Liver (tissue), 9 donors: ENCODE data around the gene BNIP1. TPM values are rescaled to one million over a fixed set of nuclear protein-coding genes. Genes with fewer than 3 reads are reported as not detected.

Source experiments
- DNase-seq: peaks from one replicate; pipeline ENCODE4 v3.0.0-alpha.2; 2017; ENCODE audit warnings: low spot score
- H3K27ac ChIP-seq, 2 donors: one replicate each; pipeline ENCODE4 v1.7.0; 2013; ENCODE audit warnings: inconsistent platforms in 2 of 2, low read length in 2 of 2, control low read depth in 1 of 2, low read depth in 1 of 2, mild to moderate bottlenecking in 1 of 2
- H3K27me3 ChIP-seq, 4 donors: one replicate each; pipeline versions ENCODE4 v1.6.1 to v1.7.0; 2013; ENCODE audit warnings: low read length in 3 of 4, inconsistent platforms in 1 of 4, mild to moderate bottlenecking in 1 of 4, moderate library complexity in 1 of 4; ENCODE audit not compliant: control insufficient read depth in 4 of 4, insufficient read depth in 4 of 4
- H3K36me3 ChIP-seq, 4 donors: one replicate each; pipeline versions ENCODE4 v1.6.1 to v1.7.0; 2013; ENCODE audit warnings: low read length in 3 of 4, mild to moderate bottlenecking in 3 of 4, low read depth in 1 of 4, moderate library complexity in 1 of 4; ENCODE audit not compliant: control insufficient read depth in 4 of 4, insufficient read depth in 3 of 4
- H3K4me1 ChIP-seq, 4 donors: one replicate each; pipeline versions ENCODE4 v1.6.1 to v1.7.0; 2013; ENCODE audit warnings: low read length in 3 of 4, mild to moderate bottlenecking in 3 of 4, moderate library complexity in 1 of 4; ENCODE audit not compliant: control insufficient read depth in 4 of 4, insufficient read depth in 4 of 4
- H3K4me3 ChIP-seq, 3 donors: one replicate each; pipeline versions ENCODE4 v1.6.1 to v1.7.0; 2013; ENCODE audit warnings: low read length in 3 of 3, control low read depth in 1 of 3, low read depth in 1 of 3, mild to moderate bottlenecking in 1 of 3
- H3K9ac ChIP-seq, 2 donors: one replicate each; pipeline ENCODE4 v1.7.0; 2013; ENCODE audit warnings: low read length in 2 of 2, mild to moderate bottlenecking in 2 of 2, moderate library complexity in 2 of 2, control low read depth in 1 of 2, low read depth in 1 of 2
- H3K9me3 ChIP-seq, 4 donors: one replicate each; pipeline versions ENCODE4 v1.6.1 to v1.7.0; 2013; ENCODE audit warnings: low read length in 3 of 4; ENCODE audit not compliant: control insufficient read depth in 4 of 4
- ATF3 ChIP-seq: IDR thresholded peaks from 2 replicates; pipeline ENCODE4 v1.6.1; 2016; ENCODE audit warnings: antibody characterized with exemption
- CTCF ChIP-seq: fragments of 150-350 bp; IDR thresholded peaks from 2 replicates; pipeline ENCODE4 v1.5.1; 2017; ENCODE audit warnings: improper control_type of control experiment, low read depth, low read length; ENCODE audit not compliant: missing input control
- EGR1 ChIP-seq, 2 donors: IDR thresholded peaks; 2 replicates each; pipeline ENCODE4 v1.6.1; 2016 to 2018; ENCODE audit warnings: antibody characterized with exemption in 2 of 2, low read depth in 2 of 2
- FOXA1 ChIP-seq: IDR thresholded peaks from 2 replicates; pipeline ENCODE4 v1.6.1; 2016; ENCODE audit warnings: antibody characterized with exemption
- FOXA2 ChIP-seq: IDR thresholded peaks from 2 replicates; pipeline ENCODE4 v1.6.1; 2016; ENCODE audit warnings: antibody characterized with exemption
- GABPA ChIP-seq, 2 donors: IDR thresholded peaks in 1 of 2; conservative IDR thresholded peaks in 1 of 2; 2 replicates each; pipeline ENCODE4 v1.6.1; 2016; ENCODE audit warnings: antibody characterized with exemption in 2 of 2, mild to moderate bottlenecking in 1 of 2, moderate library complexity in 1 of 2
- HNF4A ChIP-seq, 2 donors: conservative IDR thresholded peaks; 2 replicates each; pipeline ENCODE4 v1.6.1; 2016; ENCODE audit warnings: antibody characterized with exemption in 2 of 2, mild to moderate bottlenecking in 2 of 2
- HNF4G ChIP-seq: IDR thresholded peaks from 2 replicates; pipeline ENCODE4 v1.6.1; 2016; ENCODE audit warnings: antibody characterized with exemption
- JUND ChIP-seq, 2 donors: IDR thresholded peaks; 2 replicates each; pipeline ENCODE4 v1.6.1; 2016; ENCODE audit warnings: antibody characterized with exemption in 2 of 2
- MAX ChIP-seq: IDR thresholded peaks from 2 replicates; pipeline ENCODE4 v1.6.1; 2016; ENCODE audit warnings: antibody characterized with exemption
- NR2F2 ChIP-seq: IDR thresholded peaks from 2 replicates; pipeline ENCODE4 v1.6.1; 2016; ENCODE audit warnings: antibody characterized with exemption
- RAD21 ChIP-seq, 2 donors: IDR thresholded peaks; 2 replicates each; pipeline ENCODE4 v1.6.1; 2016; ENCODE audit warnings: antibody characterized with exemption in 2 of 2, mild to moderate bottlenecking in 2 of 2
- RXRA ChIP-seq, 2 donors: IDR thresholded peaks; 2 replicates each; pipeline ENCODE4 v1.6.1; 2017 to 2018; ENCODE audit warnings: antibody characterized with exemption in 2 of 2, mild to moderate bottlenecking in 1 of 2
- SP1 ChIP-seq: IDR thresholded peaks from 2 replicates; pipeline ENCODE4 v1.6.1; 2018; ENCODE audit warnings: antibody characterized with exemption, mild to moderate bottlenecking
- TAF1 ChIP-seq: conservative IDR thresholded peaks from 2 replicates; pipeline ENCODE4 v1.6.1; 2016; ENCODE audit warnings: antibody characterized with exemption, mild to moderate bottlenecking
- YY1 ChIP-seq: IDR thresholded peaks from 2 replicates; pipeline ENCODE4 v1.6.1; 2016; ENCODE audit warnings: antibody characterized with exemption, mild to moderate bottlenecking
- WGBS: extraction: QIAGEN DNeasy Blood & Tissue Kit; methylation state at CpG from one replicate; pipeline ENCODE4 v1.1.7; 2013; 5-methylcytosine and 5-hydroxymethylcytosine counted together
- polyA plus RNA-seq, 2 donors: library from polyadenylated mRNA; stranded (reverse) in 1 of 2; unstranded in 1 of 2; fragments of 200-250 nt in 1 of 2; fragments of >200 nt in 1 of 2; fragmentation: Nextera tagmentation in 1 of 2; extraction: Ambion mirVana in 1 of 2; gene quantifications; one replicate each; pipeline versions ENCODE4 v1.2.1 to v1.2.3, GENCODE V29; 2013 to 2015
- total RNA-seq, 2 donors: library from RNA; depleted of rRNA; stranded (reverse); fragments of >200 nt; gene quantifications; one replicate each; pipeline ENCODE4 v1.2.3, GENCODE V29; 2014
- TF ChIP-seq, protein P1 (sequence below): IDR thresholded peaks from 2 replicates; pipeline ENCODE4 v1.6.1; 2016; ENCODE audit warnings: antibody characterized with exemption, mild to moderate bottlenecking
- TF ChIP-seq, protein P2 (sequence below): IDR thresholded peaks from 2 replicates; pipeline ENCODE4 v1.6.1; 2016; ENCODE audit warnings: antibody characterized with exemption
- donor health status: healthy.
- donor health status: healthy.
- donor health status: healthy.
- donor health status: healthy.
- donor health status: healthy.

The BNIP1 gene
- total and polyA plus RNA-seq, 4 donors, result 4.8 to 6.9 (median 5.3) TPM

- WGBS, result 49% methylated on average over 2 of the region's 2 CpGs
- no peak for DNase-seq
- H3K9me3 ChIP-seq, result no peaks in the 10 kb centered on the region
- H3K36me3 ChIP-seq, result peaks cover 2 to 23% (median 12%) of the 10 kb centered on the region in 4 donors
- no peaks in the 10 kb centered on the region for H3K27me3 ChIP-seq
- no peak overlapping the region for H3K4me3 ChIP-seq
- no peak overlapping the region for H3K9ac ChIP-seq
- TF ChIP-seq RXRA (IDR thresholded peaks at IDR 0.05), result no peak
- H3K27ac ChIP-seq, result no peak overlapping the region
- H3K4me1 ChIP-seq, result peaks cover 3 to 11% (median 5%) of the 10 kb centered on the region in 4 donors
These were observed 4.0 kb downstream of the BNIP1 start for GRCh38 chr5:173148354-173148753.

DNA sequence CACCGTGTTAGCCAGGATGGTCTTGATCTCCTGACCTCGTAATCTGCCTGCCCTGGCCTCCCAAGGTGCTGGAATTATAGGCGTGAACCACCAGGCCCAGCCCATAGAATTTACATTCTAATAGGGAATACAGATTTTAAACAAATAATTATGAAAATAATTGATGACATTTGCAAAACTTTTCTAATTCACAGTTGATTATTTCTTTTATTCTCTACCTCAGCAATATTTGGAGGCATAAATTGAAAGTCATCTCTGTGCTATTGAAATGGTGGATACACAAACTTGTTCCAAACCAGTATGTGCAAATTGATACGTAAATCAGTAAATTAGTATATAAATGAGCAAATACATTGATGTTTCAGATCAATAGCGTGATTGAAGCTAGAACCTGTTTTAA is 8.2 kb downstream of the BNIP1 start:
- H3K4me1 ChIP-seq, result peaks cover 0 to 5% (median 2%) of the 10 kb centered on the region in 4 donors
- no peaks in the 10 kb centered on the region for H3K27me3 ChIP-seq
- WGBS, result 88% methylated on average over 5 of the region's 5 CpGs
- H3K4me3 ChIP-seq, result no peak overlapping the region
- no peak overlapping the region for H3K27ac ChIP-seq
- no peak overlapping the region for H3K9ac ChIP-seq
- DNase-seq, result no peak
- peaks cover 10 to 26% (median 17%) of the 10 kb centered on the region in 4 donors for H3K36me3 ChIP-seq
- TF ChIP-seq HNF4A (conservative IDR thresholded peaks at IDR 0.05) (no peak), GABPA (IDR thresholded peaks at IDR 0.05 in 1 of 2, conservative IDR thresholded peaks at IDR 0.05 in 1 of 2) (no peak), FOXA2 (no peak), NR2F2 (no peak), TAF1 (no peak), HNF4G (no peak), ATF3 (no peak), JUND (IDR thresholded peaks at IDR 0.05) (no peak), EGR1 (IDR thresholded peaks at IDR 0.05; ENCODE audit: low read depth in 2 of 2) (no peak), CTCF (no peak), MAX (no peak), RAD21 (IDR thresholded peaks at IDR 0.05) (no peak), SP1 (no peak), YY1 (no peak), RXRA (IDR thresholded peaks at IDR 0.05) (no peak), FOXA1 (no peak)
- TF ChIP-seq, protein P1, sequence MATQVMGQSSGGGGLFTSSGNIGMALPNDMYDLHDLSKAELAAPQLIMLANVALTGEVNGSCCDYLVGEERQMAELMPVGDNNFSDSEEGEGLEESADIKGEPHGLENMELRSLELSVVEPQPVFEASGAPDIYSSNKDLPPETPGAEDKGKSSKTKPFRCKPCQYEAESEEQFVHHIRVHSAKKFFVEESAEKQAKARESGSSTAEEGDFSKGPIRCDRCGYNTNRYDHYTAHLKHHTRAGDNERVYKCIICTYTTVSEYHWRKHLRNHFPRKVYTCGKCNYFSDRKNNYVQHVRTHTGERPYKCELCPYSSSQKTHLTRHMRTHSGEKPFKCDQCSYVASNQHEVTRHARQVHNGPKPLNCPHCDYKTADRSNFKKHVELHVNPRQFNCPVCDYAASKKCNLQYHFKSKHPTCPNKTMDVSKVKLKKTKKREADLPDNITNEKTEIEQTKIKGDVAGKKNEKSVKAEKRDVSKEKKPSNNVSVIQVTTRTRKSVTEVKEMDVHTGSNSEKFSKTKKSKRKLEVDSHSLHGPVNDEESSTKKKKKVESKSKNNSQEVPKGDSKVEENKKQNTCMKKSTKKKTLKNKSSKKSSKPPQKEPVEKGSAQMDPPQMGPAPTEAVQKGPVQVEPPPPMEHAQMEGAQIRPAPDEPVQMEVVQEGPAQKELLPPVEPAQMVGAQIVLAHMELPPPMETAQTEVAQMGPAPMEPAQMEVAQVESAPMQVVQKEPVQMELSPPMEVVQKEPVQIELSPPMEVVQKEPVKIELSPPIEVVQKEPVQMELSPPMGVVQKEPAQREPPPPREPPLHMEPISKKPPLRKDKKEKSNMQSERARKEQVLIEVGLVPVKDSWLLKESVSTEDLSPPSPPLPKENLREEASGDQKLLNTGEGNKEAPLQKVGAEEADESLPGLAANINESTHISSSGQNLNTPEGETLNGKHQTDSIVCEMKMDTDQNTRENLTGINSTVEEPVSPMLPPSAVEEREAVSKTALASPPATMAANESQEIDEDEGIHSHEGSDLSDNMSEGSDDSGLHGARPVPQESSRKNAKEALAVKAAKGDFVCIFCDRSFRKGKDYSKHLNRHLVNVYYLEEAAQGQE, result no peak
- TF ChIP-seq, protein P2, sequence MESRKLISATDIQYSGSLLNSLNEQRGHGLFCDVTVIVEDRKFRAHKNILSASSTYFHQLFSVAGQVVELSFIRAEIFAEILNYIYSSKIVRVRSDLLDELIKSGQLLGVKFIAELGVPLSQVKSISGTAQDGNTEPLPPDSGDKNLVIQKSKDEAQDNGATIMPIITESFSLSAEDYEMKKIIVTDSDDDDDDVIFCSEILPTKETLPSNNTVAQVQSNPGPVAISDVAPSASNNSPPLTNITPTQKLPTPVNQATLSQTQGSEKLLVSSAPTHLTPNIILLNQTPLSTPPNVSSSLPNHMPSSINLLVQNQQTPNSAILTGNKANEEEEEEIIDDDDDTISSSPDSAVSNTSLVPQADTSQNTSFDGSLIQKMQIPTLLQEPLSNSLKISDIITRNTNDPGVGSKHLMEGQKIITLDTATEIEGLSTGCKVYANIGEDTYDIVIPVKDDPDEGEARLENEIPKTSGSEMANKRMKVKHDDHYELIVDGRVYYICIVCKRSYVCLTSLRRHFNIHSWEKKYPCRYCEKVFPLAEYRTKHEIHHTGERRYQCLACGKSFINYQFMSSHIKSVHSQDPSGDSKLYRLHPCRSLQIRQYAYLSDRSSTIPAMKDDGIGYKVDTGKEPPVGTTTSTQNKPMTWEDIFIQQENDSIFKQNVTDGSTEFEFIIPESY, result no peak
- no peaks in the 10 kb centered on the region for H3K9me3 ChIP-seq
